GM12878 (cell line): ENCODE data around the gene SFXN5. TPM values are rescaled to one million over a fixed set of nuclear protein-coding genes. Genes with fewer than 3 reads are reported as not detected.

ENCODE experiments used
- ATAC-seq: fragments of 200-7000 bp; cut with Tn5 transposase; 3 replicates; pipeline ENCODE4 v1.9.1; 2020; ENCODE audit warnings: mild to moderate bottlenecking, moderate library complexity
- BruUV-seq: library from RNA; stranded (reverse); fragments of 400-500 nt; replicated peaks from 2 replicates; lab custom pipeline; 2021; lab: Mats Ljungman, UMichigan
- CTCF ChIA-PET: fragments of 300-600 bp; sonication (Branson Sonifier 250); formaldehyde crosslinking; extraction: SDS; loops from one replicate; lab custom pipeline; 2021; ENCODE audit warnings: inconsistent platforms; lab: Yijun Ruan, JAX
- POLR2A ChIA-PET: fragments of 350-600 bp; formaldehyde crosslinking; extraction: SDS; loops from one replicate; lab custom pipeline; 2021; ENCODE audit warnings: inconsistent platforms; lab: Charles Lee
- RAD21 ChIA-PET: fragments of 300-600 bp; sonication (Branson Sonifier 250); formaldehyde crosslinking; loops from one replicate; lab custom pipeline; 2023; ENCODE audit warnings: antibody characterized with exemption; ENCODE audit not compliant: unreplicated experiment; lab: Charles Lee
- SMC1A ChIA-PET: fragments of 300-600 bp; sonication (Branson Sonifier 250); formaldehyde crosslinking; loops from one replicate; lab custom pipeline; 2023; ENCODE audit not compliant: unreplicated experiment, uncharacterized antibody; lab: Charles Lee
- DNase-seq: peaks from one replicate; pipeline ENCODE4 v3.0.0-alpha.2; 2011; ENCODE audit warnings: low read depth, low spot score
- FAIRE-seq: peaks from 3 replicates; lab custom pipeline; 2011; peaks lifted over from hg19 to GRCh38; lab: Jason Lieb, UNC
- H2AFZ ChIP-seq: 2 replicates; pipeline ENCODE4 v1.6.0; 2011; ENCODE audit warnings: low read depth, low read length, control low read depth; ENCODE audit not compliant: control insufficient read depth
- H3K27ac ChIP-seq: 2 replicates; pipeline ENCODE4 v1.5.1; 2011; ENCODE audit warnings: control low read depth; ENCODE audit not compliant: control insufficient read depth, insufficient read depth
- H3K27me3 ChIP-seq, 2 experiments: replicated peaks in 1 of 2; 2 replicates each; pipeline versions ENCODE4 v1.6.0 to v1.6.1; 2011; ENCODE audit warnings: low read length in 1 of 2; ENCODE audit not compliant: control insufficient read depth in 2 of 2, insufficient read depth in 2 of 2
- H3K36me3 ChIP-seq, 2 experiments: 2 replicates each; pipeline ENCODE4 v1.5.1; 2011; ENCODE audit warnings: low read length in 1 of 2; ENCODE audit not compliant: control insufficient read depth in 2 of 2, insufficient read depth in 2 of 2
- H3K4me1 ChIP-seq: 2 replicates; pipeline ENCODE4 v1.6.1; 2011; ENCODE audit warnings: mild to moderate bottlenecking, low read length, moderate library complexity, mixed read lengths; ENCODE audit not compliant: control insufficient read depth, insufficient read depth
- H3K4me2 ChIP-seq: 2 replicates; pipeline ENCODE4 v1.6.0; 2011; ENCODE audit warnings: control low read depth; ENCODE audit not compliant: control insufficient read depth, insufficient read depth
- H3K4me3 ChIP-seq: fragments of 200-600 bp; sonication (generic); 2 replicates; pipeline ENCODE4 v1.5.1; 2016
- H3K79me2 ChIP-seq: 2 replicates; pipeline ENCODE4 v1.6.0; 2011; ENCODE audit warnings: low read length; ENCODE audit not compliant: control insufficient read depth, insufficient read depth
- H3K9ac ChIP-seq: 2 replicates; pipeline ENCODE4 v1.8.0; 2011; ENCODE audit warnings: low read length, control low read depth, mixed read lengths; ENCODE audit not compliant: control insufficient read depth, insufficient read depth
- H3K9me3 ChIP-seq: replicated peaks from 3 replicates; pipeline ENCODE4 v1.5.1; 2011; ENCODE audit warnings: mild to moderate bottlenecking, low read length; ENCODE audit not compliant: control insufficient read depth, insufficient read depth
- H4K20me1 ChIP-seq: 2 replicates; pipeline ENCODE4 v1.6.0; 2011; ENCODE audit not compliant: control insufficient read depth, insufficient read depth
- JUND ChIP-seq: IDR thresholded peaks from 2 replicates; pipeline ENCODE4 v1.6.1; 2012; ENCODE audit warnings: low read depth, mild to moderate bottlenecking, low read length, improper control_type of control experiment, moderate library complexity
- MEF2A ChIP-seq: IDR thresholded peaks from 2 replicates; pipeline ENCODE4 v1.6.1; 2011; ENCODE audit warnings: low read depth, mild to moderate bottlenecking, low read length, moderate library complexity; ENCODE audit not compliant: insufficient read depth
- PRDM15 ChIP-seq: fragments of 450-650 bp; formaldehyde crosslinking; IDR thresholded peaks from 2 replicates; pipeline ENCODE4 v1.4.0; 2020; ENCODE audit warnings: mild to moderate bottlenecking, moderate library complexity
- REST ChIP-seq: IDR thresholded peaks from 2 replicates; pipeline ENCODE4 v1.6.1; 2012; ENCODE audit warnings: mild to moderate bottlenecking, low read depth, low read length
- SMAD1 ChIP-seq: fragments of 450-650 bp; IDR thresholded peaks from 2 replicates; pipeline ENCODE4 v1.6.1; 2018; ENCODE audit warnings: mild to moderate bottlenecking, low read depth; ENCODE audit not compliant: partially characterized antibody
- STAT1 ChIP-seq: fragments of 450-650 bp; conservative IDR thresholded peaks from 2 replicates; pipeline ENCODE4 v1.6.1; 2014; ENCODE audit warnings: antibody characterized with exemption, mild to moderate bottlenecking
- SUZ12 ChIP-seq: fragments of 200-600 bp; sonication (generic); IDR thresholded peaks from one replicate; pipeline ENCODE4 v1.6.1; 2018; ENCODE audit warnings: antibody characterized with exemption, mild to moderate bottlenecking; ENCODE audit not compliant: unreplicated experiment
- ZNF24 ChIP-seq: fragments of 450-650 bp; IDR thresholded peaks from 2 replicates; pipeline ENCODE4 v1.6.1; 2017; ENCODE audit warnings: antibody characterized with exemption, mild to moderate bottlenecking
- WGBS: methylation state at CpG from one replicate; pipeline ENCODE4 v1.1.6; 2016; ENCODE audit warnings: low lambda C conversion rate; ENCODE audit not compliant: insufficient replicate concordance, insufficient coverage; ENCODE audit errors: missing lambda C conversion rate; 5-methylcytosine and 5-hydroxymethylcytosine counted together
- in situ Hi-C: fragments of 300-500 bp; cut with MboI; formaldehyde crosslinking; loops from 9 replicates; pipeline ENCODE4 v1.14.3; 2018; ENCODE audit warnings: mixed read lengths
- intact Hi-C: fragments of 100-400 bp; cut with micrococcal nuclease; formaldehyde crosslinking; loops from one replicate; pipeline ENCODE4 v1.14.2; 2022; ENCODE audit not compliant: unreplicated experiment
- polyA plus RNA-seq, 11 experiments: library from polyadenylated mRNA; depleted of rRNA in 4 of 11; unstranded in 6 of 11; stranded (reverse) in 5 of 11; fragments of >200 nt; fragmentation: Nextera tagmentation in 4 of 11; fragmentation: Illumina TruSeq in 1 of 11; extraction: Ambion mirVana in 4 of 11; extraction: Trizol in 1 of 11; gene quantifications; 1 replicate in 1 of 11; 2 replicates in 10 of 11; pipeline versions ENCODE4 v1.2.1 to v1.2.3, GENCODE V29; 2011 to 2016; ENCODE audit warnings: inconsistent platforms in 2 of 11, missing spikeins in 2 of 11, low read depth in 1 of 11
- total RNA-seq, 4 experiments: library from RNA; depleted of rRNA in 3 of 4; stranded (reverse); fragments of >200 nt in 3 of 4; fragmentation: Illumina TruSeq in 1 of 4; extraction: Trizol in 1 of 4; gene quantifications; 2 replicates each; pipeline versions ENCODE4 v1.2.1 to v1.2.3, GENCODE V29; 2013 to 2021
- TF ChIP-seq, protein P1 (sequence below): fragments of 450-650 bp; conservative IDR thresholded peaks from 2 replicates; pipeline ENCODE4 v1.6.1; 2017; ENCODE audit warnings: mild to moderate bottlenecking, moderate library complexity
- TF ChIP-seq, protein P2 (sequence below): IDR thresholded peaks from 2 replicates; pipeline ENCODE4 v1.6.1; 2011; ENCODE audit warnings: borderline replicate concordance, low read depth, mild to moderate bottlenecking, moderate library complexity, mixed read lengths, low read length; ENCODE audit not compliant: insufficient read depth; ENCODE audit errors: extremely low read length

Gene SFXN5
- total and polyA plus RNA-seq, 10 of the 15 experiments (the other 5 are each of a cell fraction or from before 2014, with no cell fraction given): 3.3 to 15.9 (median 11.2) TPM

GRCh38 chr2:72925328-72925943, 146.1 kb downstream of the SFXN5 start:
- H3K9ac ChIP-seq: no peak overlapping the region
- H3K27me3 ChIP-seq: peaks cover 7 to 36% of the 10 kb centered on the region in 2 experiments
- no peaks in the 10 kb centered on the region; the same call in 1 of the 2 replicates for H3K4me1 ChIP-seq
- ATAC-seq: no peak
- no peak overlapping the region for H3K27ac ChIP-seq
- TF ChIP-seq PRDM15 (CRISPR knock-in tag): no peak
- no peak for TF ChIP-seq REST
- no peak for TF ChIP-seq ZNF24
- no peak for TF ChIP-seq MEF2A
- no peak for TF ChIP-seq JUND
- TF ChIP-seq SMAD1: no peak
- TF ChIP-seq, protein P1, sequence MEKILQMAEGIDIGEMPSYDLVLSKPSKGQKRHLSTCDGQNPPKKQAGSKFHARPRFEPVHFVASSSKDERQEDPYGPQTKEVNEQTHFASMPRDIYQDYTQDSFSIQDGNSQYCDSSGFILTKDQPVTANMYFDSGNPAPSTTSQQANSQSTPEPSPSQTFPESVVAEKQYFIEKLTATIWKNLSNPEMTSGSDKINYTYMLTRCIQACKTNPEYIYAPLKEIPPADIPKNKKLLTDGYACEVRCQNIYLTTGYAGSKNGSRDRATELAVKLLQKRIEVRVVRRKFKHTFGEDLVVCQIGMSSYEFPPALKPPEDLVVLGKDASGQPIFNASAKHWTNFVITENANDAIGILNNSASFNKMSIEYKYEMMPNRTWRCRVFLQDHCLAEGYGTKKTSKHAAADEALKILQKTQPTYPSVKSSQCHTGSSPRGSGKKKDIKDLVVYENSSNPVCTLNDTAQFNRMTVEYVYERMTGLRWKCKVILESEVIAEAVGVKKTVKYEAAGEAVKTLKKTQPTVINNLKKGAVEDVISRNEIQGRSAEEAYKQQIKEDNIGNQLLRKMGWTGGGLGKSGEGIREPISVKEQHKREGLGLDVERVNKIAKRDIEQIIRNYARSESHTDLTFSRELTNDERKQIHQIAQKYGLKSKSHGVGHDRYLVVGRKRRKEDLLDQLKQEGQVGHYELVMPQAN: no peak
- TF ChIP-seq, protein P2, sequence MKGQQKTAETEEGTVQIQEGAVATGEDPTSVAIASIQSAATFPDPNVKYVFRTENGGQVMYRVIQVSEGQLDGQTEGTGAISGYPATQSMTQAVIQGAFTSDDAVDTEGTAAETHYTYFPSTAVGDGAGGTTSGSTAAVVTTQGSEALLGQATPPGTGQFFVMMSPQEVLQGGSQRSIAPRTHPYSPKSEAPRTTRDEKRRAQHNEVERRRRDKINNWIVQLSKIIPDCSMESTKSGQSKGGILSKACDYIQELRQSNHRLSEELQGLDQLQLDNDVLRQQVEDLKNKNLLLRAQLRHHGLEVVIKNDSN: no peak
- no peak for TF ChIP-seq STAT1
- TF ChIP-seq SUZ12: no peak
- H3K79me2 ChIP-seq: no peaks in the 10 kb centered on the region
- no peaks in the 10 kb centered on the region; the same call in 2 of the 3 replicates for H3K9me3 ChIP-seq
- H3K4me2 ChIP-seq: no peak overlapping the region
- ChIA-PET SMC1A (interaction anchor here (2.3 to 3.8 kb wide), 5 partner anchors 9 to 49 kb away, joined by 7 to 23 read pairs (median 15); partner anchors contain the start of gene EMX1), POLR2A (interaction anchor here (1.6 kb wide), 1 partner anchor 8 kb away, joined by 5 read pairs; the partner anchor contains the start of gene EMX1), CTCF (interaction anchor here (1.1 to 9.4 kb wide), 8 partner anchors 8 to 63 kb away, joined by 3 to 105 read pairs (median 4); partner anchors contain the start of genes EMX1 and SPR), RAD21 (interaction anchor here (1.4 to 4.6 kb wide), 2 partner anchors 32 to 49 kb away, joined by 3 to 30 read pairs; no protein-coding TSS in a partner anchor)
- BruUV-seq: no TSS peak
- no peak for FAIRE-seq
- intact Hi-C loops: no loop called here
- no peak for DNase-seq
- peaks cover 2% of the 10 kb centered on the region; the same call in 1 of the 2 replicates for H4K20me1 ChIP-seq
- H2AFZ ChIP-seq: no peak overlapping the region
- WGBS: 26% methylated on average over 26 of the region's 26 CpGs
- no peak overlapping the region for H3K4me3 ChIP-seq
- in situ Hi-C loops: no loop called here
- H3K36me3 ChIP-seq: no peaks in the 10 kb centered on the region
